H9 (cell line): Measurements from ENCODE around the gene ROBO2. TPM values are rescaled to one million over a fixed set of nuclear protein-coding genes. Genes with fewer than 3 reads are reported as not detected.
A peak's percentile ranks its signal among the peaks of the same experiment; 100 is the strongest.

Experiments used
- DNase-seq: peaks from one replicate; pipeline ENCODE4 v3.0.0-alpha.2; 2017
- H2AFZ ChIP-seq: one replicate; pipeline ENCODE4 v1.6.1; 2013; ENCODE audit warnings: mild to moderate bottlenecking, low read length, control low read depth, moderate library complexity
- H2AK5ac ChIP-seq: 2 replicates; pipeline ENCODE4 v1.6.1; 2013; ENCODE audit warnings: low read length, control low read depth, mixed read lengths; ENCODE audit not compliant: insufficient read length
- H2BK120ac ChIP-seq: one replicate; pipeline ENCODE4 v1.6.1; 2013; ENCODE audit warnings: low read depth, mild to moderate bottlenecking, low read length, control low read depth, inconsistent platforms; ENCODE audit not compliant: poor library complexity, severe bottlenecking
- H2BK12ac ChIP-seq: 2 replicates; pipeline ENCODE4 v1.6.1; 2013; ENCODE audit warnings: low read length, control low read depth, mixed read lengths, low read depth; ENCODE audit not compliant: insufficient read length
- H2BK15ac ChIP-seq: 2 replicates; pipeline ENCODE4 v1.6.1; 2013; ENCODE audit warnings: low read depth, low read length, control low read depth
- H2BK20ac ChIP-seq: one replicate; pipeline ENCODE4 v1.6.1; 2013; ENCODE audit warnings: low read depth, mild to moderate bottlenecking, low read length, control low read depth, inconsistent platforms; ENCODE audit not compliant: poor library complexity, severe bottlenecking
- H2BK5ac ChIP-seq: 2 replicates; pipeline ENCODE4 v1.6.1; 2013; ENCODE audit warnings: low read length, control low read depth, mixed read lengths; ENCODE audit not compliant: insufficient read length
- H3K14ac ChIP-seq: 2 replicates; pipeline ENCODE4 v1.6.1; 2013; ENCODE audit warnings: low read length, control low read depth; ENCODE audit not compliant: insufficient read depth
- H3K18ac ChIP-seq: 2 replicates; pipeline ENCODE4 v1.6.1; 2013; ENCODE audit warnings: low read depth, mild to moderate bottlenecking, mixed read lengths, low read length, control low read depth; ENCODE audit not compliant: insufficient read length
- H3K23ac ChIP-seq: 2 replicates; pipeline ENCODE4 v1.6.1; 2013; ENCODE audit warnings: low read length, control low read depth, mixed read lengths, low read depth; ENCODE audit not compliant: insufficient read length
- H3K23me2 ChIP-seq: 2 replicates; pipeline ENCODE4 v1.6.1; 2013; ENCODE audit warnings: low read depth, mild to moderate bottlenecking, mixed read lengths, low read length, control low read depth; ENCODE audit not compliant: insufficient read length, poor library complexity, severe bottlenecking
- H3K27ac ChIP-seq: 2 replicates; pipeline ENCODE4 v1.5.1; 2013; ENCODE audit warnings: low read length, control low read depth, mixed read lengths, low read depth; ENCODE audit not compliant: insufficient read length
- H3K27me3 ChIP-seq: 2 replicates; pipeline ENCODE4 v1.6.1; 2013; ENCODE audit warnings: low read length, control low read depth, inconsistent platforms; ENCODE audit not compliant: insufficient read depth
- H3K4ac ChIP-seq: 2 replicates; pipeline ENCODE4 v1.6.1; 2013; ENCODE audit warnings: low read depth, mild to moderate bottlenecking, control low read depth, inconsistent platforms, low read length, moderate library complexity
- H3K4me1 ChIP-seq: 2 replicates; pipeline ENCODE4 v1.6.1; 2013; ENCODE audit warnings: low read length, control low read depth, inconsistent platforms; ENCODE audit not compliant: insufficient read depth
- H3K4me2 ChIP-seq: 2 replicates; pipeline ENCODE4 v1.6.1; 2013; ENCODE audit warnings: low read length, control low read depth, mixed read lengths; ENCODE audit not compliant: insufficient read length, insufficient read depth
- H3K56ac ChIP-seq: 2 replicates; pipeline ENCODE4 v1.6.1; 2013; ENCODE audit warnings: low read depth, mild to moderate bottlenecking, mixed read lengths, low read length, control low read depth; ENCODE audit not compliant: insufficient read length
- H3K79me1 ChIP-seq: 2 replicates; pipeline ENCODE4 v1.6.1; 2013; ENCODE audit warnings: low read depth, mild to moderate bottlenecking, moderate library complexity, low read length, control low read depth, inconsistent platforms; ENCODE audit not compliant: insufficient read depth, poor library complexity, severe bottlenecking
- H3K79me2 ChIP-seq: 2 replicates; pipeline ENCODE4 v1.6.1; 2013; ENCODE audit warnings: low read length, control low read depth, inconsistent platforms; ENCODE audit not compliant: insufficient read depth
- H3K9ac ChIP-seq: 2 replicates; pipeline ENCODE4 v1.6.1; 2013; ENCODE audit warnings: low read length, control low read depth, mixed read lengths; ENCODE audit not compliant: insufficient read length; ENCODE audit errors: extremely low read depth
- H3K9me3 ChIP-seq: one replicate; pipeline ENCODE4 v1.6.1; 2013; ENCODE audit warnings: low read depth, low read length, inconsistent platforms; ENCODE audit not compliant: control insufficient read depth
- H3T11ph ChIP-seq: one replicate; pipeline ENCODE4 v1.6.1; 2013; ENCODE audit warnings: mild to moderate bottlenecking, low read length, control low read depth, inconsistent platforms
- H4K20me1 ChIP-seq: one replicate; pipeline ENCODE4 v1.6.1; 2013; ENCODE audit not compliant: control insufficient read depth, insufficient read length, insufficient read depth
- H4K5ac ChIP-seq: 2 replicates; pipeline ENCODE4 v1.6.1; 2013; ENCODE audit warnings: low read depth, mild to moderate bottlenecking, mixed read lengths, low read length, control low read depth; ENCODE audit not compliant: insufficient read length
- H4K8ac ChIP-seq: replicated peaks from 2 replicates; pipeline ENCODE4 v1.6.1; 2013; ENCODE audit warnings: low read length, control low read depth, mixed read lengths, low read depth; ENCODE audit not compliant: insufficient read length
- H4K91ac ChIP-seq: 2 replicates; pipeline ENCODE4 v1.6.1; 2013; ENCODE audit warnings: low read depth, mild to moderate bottlenecking, moderate library complexity, mixed read lengths, low read length, control low read depth; ENCODE audit not compliant: insufficient read length
- H3K27ac Mint-ChIP-seq, 3 experiments: 2 replicates in 2 of 3; 3 replicates in 1 of 3; pipeline ENCODE4 v1.8.0; 2020 to 2021; ENCODE audit warnings: mixed read lengths in 3 of 3, mild to moderate bottlenecking in 1 of 3, moderate library complexity in 1 of 3
- H3K27me3 Mint-ChIP-seq: 2 replicates; pipeline ENCODE4 v1.8.0; 2021; ENCODE audit warnings: low read depth, mild to moderate bottlenecking, moderate library complexity, mixed read lengths
- H3K36me3 Mint-ChIP-seq, 3 experiments: 2 replicates in 2 of 3; 3 replicates in 1 of 3; pipeline ENCODE4 v1.8.0; 2020 to 2021; ENCODE audit warnings: low read depth in 3 of 3, mixed read lengths in 3 of 3; ENCODE audit not compliant: insufficient read depth in 1 of 3
- H3K4me1 Mint-ChIP-seq, 2 experiments: 2 replicates each; pipeline ENCODE4 v1.8.0; 2020; ENCODE audit warnings: mixed read lengths in 2 of 2
- H3K4me3 Mint-ChIP-seq, 2 experiments: 2 replicates in 1 of 2; 3 replicates in 1 of 2; pipeline ENCODE4 v1.8.0; 2020 to 2021; ENCODE audit warnings: mild to moderate bottlenecking in 2 of 2, mixed read lengths in 2 of 2, moderate library complexity in 1 of 2
- H3K9me3 Mint-ChIP-seq, 2 experiments: 2 replicates in 1 of 2; 3 replicates in 1 of 2; pipeline ENCODE4 v1.8.0; 2020; ENCODE audit warnings: mild to moderate bottlenecking in 2 of 2, mixed read lengths in 2 of 2, moderate library complexity in 1 of 2
- WGBS: extraction: QIAGEN DNeasy Blood & Tissue Kit; methylation state at CpG from one replicate; pipeline ENCODE4 v1.1.7; 2013; ENCODE audit warnings: missing lambda C conversion rate, low lambda C conversion rate, mixed read lengths; ENCODE audit not compliant: insufficient read length; ENCODE audit errors: extremely low coverage; 5-methylcytosine and 5-hydroxymethylcytosine counted together
- total RNA-seq: library from RNA; stranded (reverse); gene quantifications from 2 replicates; pipeline ENCODE4 v1.2.1, GENCODE V29; 2021
- TF ChIP-seq, protein P1 (sequence below): fragments of 200-600 bp; sonication (generic); conservative IDR thresholded peaks from 3 replicates; pipeline ENCODE4 v1.8.0; 2021; ENCODE audit warnings: antibody characterized with exemption, mild to moderate bottlenecking

ROBO2 gene
- total RNA-seq, 1 experiment from 2014 or later: 2.3 TPM

DNA sequence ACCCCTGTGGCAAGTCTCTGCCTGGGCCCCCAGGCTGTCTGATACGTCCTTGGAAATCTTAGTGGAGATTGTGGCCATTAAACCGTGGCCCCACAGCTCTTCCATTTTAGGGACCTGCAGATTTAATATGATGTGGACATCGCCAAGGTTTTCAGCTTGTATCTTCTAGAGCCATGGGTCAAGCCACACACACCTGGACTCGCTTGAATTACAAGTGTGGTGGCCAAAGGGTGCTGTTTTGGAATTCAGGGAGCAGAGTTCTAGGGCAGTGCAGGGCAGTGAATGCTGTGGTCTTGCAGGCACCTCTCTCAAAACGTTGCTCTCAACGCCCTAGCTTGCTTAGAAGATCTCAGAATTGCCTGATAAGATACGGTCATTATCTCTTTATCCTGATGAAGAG is 211.2 kb downstream of the ROBO2 start:
- H2AFZ ChIP-seq: no peak overlapping the region
- no peak overlapping the region for H2BK5ac ChIP-seq
- DNase-seq: no peak
- H3K4me1 Mint-ChIP-seq: peaks cover 5 to 6% of the 10 kb centered on the region in 2 experiments; a peak in 3 of 4 replicates
- H3K23ac ChIP-seq: no peak overlapping the region
- H4K5ac ChIP-seq: no peak overlapping the region
- H3K36me3 Mint-ChIP-seq: no peaks in the 10 kb centered on the region; a peak in 1 of 7 replicates
- no peak overlapping the region for H3K9ac ChIP-seq
- no peaks in the 10 kb centered on the region for H3K27me3 Mint-ChIP-seq
- no peak overlapping the region for H3K56ac ChIP-seq
- H2BK120ac ChIP-seq: no peak overlapping the region
- no peaks in the 10 kb centered on the region for H3K9me3 Mint-ChIP-seq
- no peak overlapping the region for H3K4ac ChIP-seq
- H2BK12ac ChIP-seq: no peak overlapping the region
- H2BK20ac ChIP-seq: no peak overlapping the region
- no peaks in the 10 kb centered on the region for H3K23me2 ChIP-seq
- H3K27ac Mint-ChIP-seq: 0 out of 7 replicates have a peak overlapping the region, but pooled peaks of 1 of the 3 experiments have one; percentile 77
- H3K4me2 ChIP-seq: no peak overlapping the region
- H3K79me1 ChIP-seq: no peaks in the 10 kb centered on the region
- no peak overlapping the region for H4K91ac ChIP-seq
- H4K8ac ChIP-seq: no peak overlapping the region
- TF ChIP-seq, protein P1, sequence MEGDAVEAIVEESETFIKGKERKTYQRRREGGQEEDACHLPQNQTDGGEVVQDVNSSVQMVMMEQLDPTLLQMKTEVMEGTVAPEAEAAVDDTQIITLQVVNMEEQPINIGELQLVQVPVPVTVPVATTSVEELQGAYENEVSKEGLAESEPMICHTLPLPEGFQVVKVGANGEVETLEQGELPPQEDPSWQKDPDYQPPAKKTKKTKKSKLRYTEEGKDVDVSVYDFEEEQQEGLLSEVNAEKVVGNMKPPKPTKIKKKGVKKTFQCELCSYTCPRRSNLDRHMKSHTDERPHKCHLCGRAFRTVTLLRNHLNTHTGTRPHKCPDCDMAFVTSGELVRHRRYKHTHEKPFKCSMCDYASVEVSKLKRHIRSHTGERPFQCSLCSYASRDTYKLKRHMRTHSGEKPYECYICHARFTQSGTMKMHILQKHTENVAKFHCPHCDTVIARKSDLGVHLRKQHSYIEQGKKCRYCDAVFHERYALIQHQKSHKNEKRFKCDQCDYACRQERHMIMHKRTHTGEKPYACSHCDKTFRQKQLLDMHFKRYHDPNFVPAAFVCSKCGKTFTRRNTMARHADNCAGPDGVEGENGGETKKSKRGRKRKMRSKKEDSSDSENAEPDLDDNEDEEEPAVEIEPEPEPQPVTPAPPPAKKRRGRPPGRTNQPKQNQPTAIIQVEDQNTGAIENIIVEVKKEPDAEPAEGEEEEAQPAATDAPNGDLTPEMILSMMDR: no peak
- no peak overlapping the region for H3K14ac ChIP-seq
- no peak overlapping the region for H3K27ac ChIP-seq
- no peaks in the 10 kb centered on the region for H4K20me1 ChIP-seq
- no peak overlapping the region for H2AK5ac ChIP-seq
- H3K4me3 Mint-ChIP-seq: no peak overlapping the region
- no peaks in the 10 kb centered on the region; the same call in 1 of the 2 replicates for H3K4me1 ChIP-seq
- H3T11ph ChIP-seq: no peak overlapping the region
- no peak overlapping the region for H3K18ac ChIP-seq
- no CpG with 5 or more reads among the region's 7 CpGs for WGBS
- H3K79me2 ChIP-seq: no peaks in the 10 kb centered on the region
- no peaks in the 10 kb centered on the region for H3K27me3 ChIP-seq
- no peaks in the 10 kb centered on the region for H3K9me3 ChIP-seq
- no peak overlapping the region for H2BK15ac ChIP-seq
